ENCODE data around the gene TRPT1. TPM values are rescaled to one million over a fixed set of nuclear protein-coding genes. Genes with fewer than 3 reads are reported as not detected.

Gene TRPT1
- total RNA-seq, 4 donors from 2014 or later: 82.5 to 90.2 (median 87.4) TPM

DNA sequence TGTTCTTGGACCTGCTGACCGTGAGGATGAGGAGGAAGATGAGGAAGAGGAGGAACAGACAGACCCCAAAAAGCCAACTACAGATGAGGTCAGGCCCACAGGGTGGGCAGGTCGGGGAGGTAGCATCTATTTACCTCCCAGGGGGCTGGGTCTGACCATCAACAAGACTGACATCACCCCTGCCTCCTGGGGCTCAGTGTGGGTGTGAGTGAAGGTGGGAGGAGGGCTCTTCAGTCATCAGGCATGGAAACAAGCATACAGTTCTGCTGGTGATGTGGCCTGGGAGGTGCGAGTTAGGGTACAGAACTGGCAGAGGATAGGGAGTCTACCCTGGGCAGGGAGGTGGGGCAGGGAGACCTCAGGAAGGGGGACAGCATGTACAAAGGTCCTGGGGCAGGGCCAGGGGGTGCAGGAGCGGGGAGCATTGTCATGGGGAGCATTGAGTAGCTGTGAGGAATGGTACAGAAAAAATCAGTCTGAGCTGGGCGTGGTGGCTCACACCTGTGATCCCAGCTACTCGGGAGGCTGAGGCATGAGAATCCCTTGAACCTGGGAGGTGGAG, 34.2 kb upstream of the TRPT1 start:
- Histone ChIP-seq H3K4me3 (no peak overlapping the region), H3K9me3 (no peaks in the 10 kb centered on the region), H3K4me1 (peaks cover 0 to 34% (median 0%) of the 10 kb centered on the region in 4 donors), H3K27ac (no peak overlapping the region), H3K27me3 (no peaks in the 10 kb centered on the region), H3K36me3 (peaks cover 0 to 96% (median 0%) of the 10 kb centered on the region in 3 donors)
- TF ChIP-seq, protein P1, sequence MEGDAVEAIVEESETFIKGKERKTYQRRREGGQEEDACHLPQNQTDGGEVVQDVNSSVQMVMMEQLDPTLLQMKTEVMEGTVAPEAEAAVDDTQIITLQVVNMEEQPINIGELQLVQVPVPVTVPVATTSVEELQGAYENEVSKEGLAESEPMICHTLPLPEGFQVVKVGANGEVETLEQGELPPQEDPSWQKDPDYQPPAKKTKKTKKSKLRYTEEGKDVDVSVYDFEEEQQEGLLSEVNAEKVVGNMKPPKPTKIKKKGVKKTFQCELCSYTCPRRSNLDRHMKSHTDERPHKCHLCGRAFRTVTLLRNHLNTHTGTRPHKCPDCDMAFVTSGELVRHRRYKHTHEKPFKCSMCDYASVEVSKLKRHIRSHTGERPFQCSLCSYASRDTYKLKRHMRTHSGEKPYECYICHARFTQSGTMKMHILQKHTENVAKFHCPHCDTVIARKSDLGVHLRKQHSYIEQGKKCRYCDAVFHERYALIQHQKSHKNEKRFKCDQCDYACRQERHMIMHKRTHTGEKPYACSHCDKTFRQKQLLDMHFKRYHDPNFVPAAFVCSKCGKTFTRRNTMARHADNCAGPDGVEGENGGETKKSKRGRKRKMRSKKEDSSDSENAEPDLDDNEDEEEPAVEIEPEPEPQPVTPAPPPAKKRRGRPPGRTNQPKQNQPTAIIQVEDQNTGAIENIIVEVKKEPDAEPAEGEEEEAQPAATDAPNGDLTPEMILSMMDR (IDR thresholded peaks at IDR 0.05): no peak
- no peak for TF ChIP-seq POLR2A (IDR thresholded peaks at IDR 0.05)
- no peak for DNase-seq

DNA sequence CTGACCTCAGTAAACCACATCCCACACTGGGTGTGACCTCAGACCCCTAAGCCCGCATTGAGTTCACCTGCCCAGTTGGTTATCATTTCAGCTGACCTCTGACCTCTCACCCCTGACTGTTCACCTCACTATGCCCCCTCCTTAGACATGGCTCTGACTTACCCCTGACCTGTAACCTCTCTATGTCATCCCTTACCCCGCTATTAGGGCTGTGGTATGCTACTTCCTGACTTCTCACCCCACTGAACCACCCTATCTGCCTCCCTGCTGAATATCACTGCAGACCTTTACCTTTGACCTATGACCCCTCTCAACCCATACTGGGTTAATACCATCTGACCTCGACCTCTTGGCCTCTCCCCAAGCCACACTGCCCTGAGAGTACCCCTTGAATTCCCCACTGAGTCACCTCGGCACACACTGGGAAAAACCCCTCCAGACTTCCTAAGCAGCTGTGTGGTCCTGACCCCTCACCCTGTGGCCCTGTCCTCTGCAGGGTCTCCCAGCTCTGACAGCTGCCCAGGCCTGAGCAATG, 33.6 kb upstream of the TRPT1 start:
- no peak for DNase-seq
- TF ChIP-seq POLR2A (IDR thresholded peaks at IDR 0.05): no peak
- TF ChIP-seq, protein P1 (IDR thresholded peaks at IDR 0.05): no peak
- no peaks in the 10 kb centered on the region for H3K27me3 ChIP-seq
- H3K9me3 ChIP-seq: no peaks in the 10 kb centered on the region
- H3K4me1 ChIP-seq: peaks cover 0 to 34% (median 0%) of the 10 kb centered on the region in 4 donors
- no peak overlapping the region for H3K4me3 ChIP-seq
- no peak overlapping the region for H3K27ac ChIP-seq
- peaks cover 0 to 96% (median 0%) of the 10 kb centered on the region in 3 donors for H3K36me3 ChIP-seq

DNA sequence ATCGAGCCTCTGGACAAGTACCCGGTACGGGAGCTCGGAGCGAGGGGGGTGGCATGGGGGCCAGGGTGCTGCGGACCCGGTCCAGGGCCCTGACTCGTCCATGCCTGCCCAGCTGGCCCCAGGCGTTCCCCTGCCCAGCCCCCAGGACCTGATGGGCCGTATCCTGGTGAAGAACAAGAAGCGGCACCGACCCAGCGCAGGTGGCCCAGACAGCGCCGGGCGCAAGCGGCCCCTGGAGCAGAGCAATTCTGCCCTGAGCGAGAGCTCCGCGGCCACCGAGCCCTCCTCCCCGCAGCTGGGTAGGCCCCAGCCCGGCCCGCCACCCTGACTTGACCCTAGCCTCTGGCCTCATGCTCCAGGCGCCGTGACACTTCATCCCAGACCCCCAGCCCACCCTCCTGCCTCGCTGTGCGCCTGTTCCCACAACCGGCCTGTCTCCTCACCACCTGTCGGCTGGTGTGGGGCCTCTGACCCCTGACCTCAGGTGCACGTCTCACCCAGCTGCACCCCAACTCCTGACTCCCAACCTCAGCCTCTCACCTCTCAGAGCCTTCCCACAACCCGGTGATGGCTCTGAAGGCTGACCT, 33.1 kb upstream of the TRPT1 start:
- no peaks in the 10 kb centered on the region for H3K27me3 ChIP-seq
- H3K36me3 ChIP-seq: peaks cover 0 to 96% (median 0%) of the 10 kb centered on the region in 3 donors
- no peak overlapping the region for H3K27ac ChIP-seq
- DNase-seq: no peak
- peaks cover 0 to 35% (median 0%) of the 10 kb centered on the region in 4 donors for H3K4me1 ChIP-seq
- H3K9me3 ChIP-seq: no peaks in the 10 kb centered on the region
- H3K4me3 ChIP-seq: no peak overlapping the region
- TF ChIP-seq, protein P1 (IDR thresholded peaks at IDR 0.05): no peak

DNA sequence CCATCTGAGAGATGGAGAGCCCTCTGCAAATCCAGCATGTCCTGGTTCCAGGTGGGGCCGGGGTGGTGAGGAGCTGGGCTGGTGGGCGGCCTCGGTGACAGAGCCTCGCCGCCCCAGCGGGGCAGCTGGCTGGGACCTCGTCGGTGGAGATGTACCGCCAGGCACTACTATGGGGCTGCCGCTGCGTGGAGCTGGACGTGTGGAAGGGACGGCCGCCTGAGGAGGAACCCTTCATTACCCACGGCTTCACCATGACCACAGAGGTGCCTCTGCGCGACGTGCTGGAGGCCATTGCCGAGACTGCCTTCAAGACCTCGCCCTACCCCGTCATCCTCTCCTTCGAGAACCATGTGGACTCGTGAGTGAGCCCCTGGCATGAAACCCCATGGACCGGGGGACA, 32.4 kb upstream of the TRPT1 start:
- H3K9me3 ChIP-seq: no peaks in the 10 kb centered on the region
- no peak overlapping the region for H3K4me3 ChIP-seq
- TF ChIP-seq, protein P1 (IDR thresholded peaks at IDR 0.05): no peak
- TF ChIP-seq POLR2A (IDR thresholded peaks at IDR 0.05): no peak
- H3K27me3 ChIP-seq: no peaks in the 10 kb centered on the region
- H3K36me3 ChIP-seq: peaks cover 0 to 91% (median 0%) of the 10 kb centered on the region in 3 donors
- peaks cover 0 to 35% (median 2%) of the 10 kb centered on the region in 4 donors for H3K4me1 ChIP-seq
- DNase-seq: no peak
- no peak overlapping the region for H3K27ac ChIP-seq

DNA sequence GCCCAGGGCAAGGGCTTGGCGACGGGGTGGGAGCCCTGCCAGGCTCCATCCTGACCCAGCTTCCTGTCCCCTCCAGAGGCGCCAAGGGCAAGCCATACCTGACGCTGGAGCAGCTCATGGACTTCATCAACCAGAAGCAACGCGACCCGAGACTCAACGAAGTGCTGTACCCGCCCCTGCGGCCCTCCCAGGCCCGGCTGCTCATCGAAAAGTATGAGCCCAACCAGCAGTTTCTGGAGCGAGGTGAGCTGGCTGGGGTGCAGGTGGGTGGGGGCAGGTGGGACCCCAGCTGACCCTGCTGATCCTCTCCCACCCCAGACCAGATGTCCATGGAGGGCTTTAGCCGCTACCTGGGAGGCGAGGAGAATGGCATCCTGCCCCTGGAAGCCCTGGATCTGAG, 30.3 kb upstream of the TRPT1 start:
- Histone ChIP-seq H3K4me1 (peaks cover 0 to 40% (median 10%) of the 10 kb centered on the region in 4 donors), H3K27me3 (no peaks in the 10 kb centered on the region), H3K36me3 (peaks cover 0 to 70% (median 0%) of the 10 kb centered on the region in 3 donors), H3K9me3 (no peaks in the 10 kb centered on the region), H3K27ac (no peak overlapping the region), H3K4me3 (no peak overlapping the region)
- DNase-seq: no peak
- TF ChIP-seq, protein P1 (IDR thresholded peaks at IDR 0.05): no peak
- TF ChIP-seq POLR2A (IDR thresholded peaks at IDR 0.05): no peak
